Lower leg skin (tissue), 3 donors: ENCODE data around the gene GAS6.

ENCODE experiments used
- POLR2A ChIP-seq, 2 donors: fragments of 450-650 bp; IDR thresholded peaks; one replicate each; pipeline ENCODE4 v1.6.1; 2016 to 2017; ENCODE audit warnings: antibody characterized with exemption in 2 of 2, mild to moderate bottlenecking in 1 of 2, moderate library complexity in 1 of 2
- TF ChIP-seq, protein P1 (sequence below), 3 donors: fragments of 450-650 bp; IDR thresholded peaks; one replicate each; pipeline ENCODE4 v1.5.1; 2016; ENCODE audit warnings: antibody characterized with exemption in 3 of 3, mild to moderate bottlenecking in 3 of 3, moderate library complexity in 2 of 3

DNA sequence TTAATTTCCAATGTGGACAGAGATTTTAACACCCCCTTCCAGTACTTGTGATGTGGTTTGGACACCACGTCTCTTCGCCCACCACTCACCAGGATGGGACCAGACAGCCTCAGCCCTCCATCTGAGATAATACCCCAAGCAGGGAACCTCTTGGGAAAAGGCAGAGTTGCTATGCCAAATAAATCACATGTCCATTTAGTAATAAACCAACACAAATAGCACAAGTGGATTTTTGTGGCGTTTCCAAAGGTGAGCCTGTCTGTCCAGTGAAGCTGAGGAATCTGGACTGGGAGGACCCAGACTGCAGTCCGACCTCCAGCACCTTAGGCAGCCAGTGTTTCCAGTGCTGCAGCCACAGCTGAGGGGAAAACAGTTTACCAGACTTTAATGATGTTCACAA is 34.1 kb upstream of the GAS6 start:
- TF ChIP-seq, protein P1, sequence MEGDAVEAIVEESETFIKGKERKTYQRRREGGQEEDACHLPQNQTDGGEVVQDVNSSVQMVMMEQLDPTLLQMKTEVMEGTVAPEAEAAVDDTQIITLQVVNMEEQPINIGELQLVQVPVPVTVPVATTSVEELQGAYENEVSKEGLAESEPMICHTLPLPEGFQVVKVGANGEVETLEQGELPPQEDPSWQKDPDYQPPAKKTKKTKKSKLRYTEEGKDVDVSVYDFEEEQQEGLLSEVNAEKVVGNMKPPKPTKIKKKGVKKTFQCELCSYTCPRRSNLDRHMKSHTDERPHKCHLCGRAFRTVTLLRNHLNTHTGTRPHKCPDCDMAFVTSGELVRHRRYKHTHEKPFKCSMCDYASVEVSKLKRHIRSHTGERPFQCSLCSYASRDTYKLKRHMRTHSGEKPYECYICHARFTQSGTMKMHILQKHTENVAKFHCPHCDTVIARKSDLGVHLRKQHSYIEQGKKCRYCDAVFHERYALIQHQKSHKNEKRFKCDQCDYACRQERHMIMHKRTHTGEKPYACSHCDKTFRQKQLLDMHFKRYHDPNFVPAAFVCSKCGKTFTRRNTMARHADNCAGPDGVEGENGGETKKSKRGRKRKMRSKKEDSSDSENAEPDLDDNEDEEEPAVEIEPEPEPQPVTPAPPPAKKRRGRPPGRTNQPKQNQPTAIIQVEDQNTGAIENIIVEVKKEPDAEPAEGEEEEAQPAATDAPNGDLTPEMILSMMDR (IDR thresholded peaks at IDR 0.05): no peak
- no peak for TF ChIP-seq POLR2A (IDR thresholded peaks at IDR 0.05)
